Panc1 (cell line): ENCODE measurements around the gene C17orf100. TPM values are rescaled to one million over a fixed set of nuclear protein-coding genes. Genes with fewer than 3 reads are reported as not detected.
A peak's percentile ranks its signal among the peaks of the same experiment; 100 is the strongest.

Experiments
- ATAC-seq: fragments of 200-7000 bp; cut with Tn5 transposase; 2 replicates; pipeline ENCODE4 v1.9.1; 2020; ENCODE audit warnings: mild to moderate bottlenecking, moderate library complexity
- Bru-seq: library from RNA; stranded (reverse); fragments of 400-500 nt; gene quantifications from one replicate; lab custom pipeline; 2021; lab: Mats Ljungman, UMichigan
- BruChase-seq, 2 experiments: library from RNA; stranded (reverse); fragments of 400-500 nt; gene quantifications; one replicate each; lab custom pipeline; 2021; lab: Mats Ljungman, UMichigan
- BruUV-seq: library from RNA; stranded (reverse); fragments of 400-500 nt; replicated peaks from 2 replicates; lab custom pipeline; 2021; lab: Mats Ljungman, UMichigan
- CTCF ChIA-PET: fragments of 300-600 bp; sonication (Branson Sonifier 250); formaldehyde crosslinking; loops from one replicate; lab custom pipeline; 2022; ENCODE audit warnings: antibody characterized with exemption; lab: Charles Lee
- POLR2A ChIA-PET: fragments of 300-600 bp; sonication (Branson Sonifier 250); formaldehyde crosslinking; loops from one replicate; lab custom pipeline; 2022; ENCODE audit warnings: antibody characterized with exemption; lab: Charles Lee
- DNase-seq: peaks from one replicate; pipeline ENCODE4 v3.0.0-alpha.2; 2010; ENCODE audit warnings: low read depth, low spot score
- H3K27ac ChIP-seq: 2 replicates; pipeline ENCODE4 v1.5.1; 2011; ENCODE audit warnings: mild to moderate bottlenecking, low read length, inconsistent platforms
- H3K27me3 ChIP-seq: fragments of 200-500 bp; sonication (Bioruptor generic); 2 replicates; pipeline ENCODE4 v1.6.0; 2014; ENCODE audit warnings: low read length, inconsistent platforms; ENCODE audit not compliant: control insufficient read depth, insufficient read depth
- H3K36me3 ChIP-seq: fragments of 200-500 bp; sonication (Bioruptor generic); 2 replicates; pipeline ENCODE4 v1.5.1; 2014; ENCODE audit warnings: inconsistent platforms, mild to moderate bottlenecking, low read length, moderate library complexity; ENCODE audit not compliant: control insufficient read depth, insufficient read depth
- H3K4me1 ChIP-seq: 2 replicates; pipeline ENCODE4 v1.5.1; 2011; ENCODE audit warnings: inconsistent platforms, mild to moderate bottlenecking, low read length, moderate library complexity; ENCODE audit not compliant: control insufficient read depth, insufficient read depth
- H3K4me3 ChIP-seq, 2 experiments: 2 replicates each; pipeline ENCODE4 v1.5.1; 2011 to 2012; ENCODE audit warnings: low read depth in 2 of 2, low read length in 2 of 2, mild to moderate bottlenecking in 2 of 2, inconsistent platforms in 1 of 2, moderate library complexity in 1 of 2
- H3K9me3 ChIP-seq: fragments of 200-500 bp; sonication (Bioruptor generic); 2 replicates; pipeline ENCODE4 v1.5.1; 2014; ENCODE audit warnings: low read depth, mild to moderate bottlenecking, inconsistent platforms, low read length, moderate library complexity; ENCODE audit not compliant: control insufficient read depth, insufficient read depth
- CTCF ChIP-seq: fragments of 450-650 bp; IDR thresholded peaks from 2 replicates; pipeline ENCODE4 v1.5.1; 2017; ENCODE audit warnings: mild to moderate bottlenecking
- POLR2AphosphoS5 ChIP-seq: IDR thresholded peaks from 2 replicates; pipeline ENCODE4 v1.6.1; 2012; ENCODE audit warnings: mild to moderate bottlenecking, low read depth, low read length, moderate library complexity
- REST ChIP-seq, 2 experiments: IDR thresholded peaks; 2 replicates each; pipeline ENCODE4 v1.6.1; 2011 to 2012; ENCODE audit warnings: low read depth in 2 of 2, control low read depth in 1 of 2, low read length in 1 of 2, mild to moderate bottlenecking in 1 of 2, moderate library complexity in 1 of 2; ENCODE audit not compliant: insufficient read depth in 1 of 2
- SIN3A ChIP-seq: IDR thresholded peaks from 2 replicates; pipeline ENCODE4 v1.6.1; 2012; ENCODE audit warnings: low read depth, mild to moderate bottlenecking, low read length, moderate library complexity, borderline replicate concordance; ENCODE audit not compliant: insufficient read depth
- TCF7L2 ChIP-seq: IDR thresholded peaks from 2 replicates; pipeline ENCODE4 v1.6.1; 2011; ENCODE audit warnings: mild to moderate bottlenecking, low read depth, low read length, inconsistent platforms
- in situ Hi-C: cut with HindIII; loops from 2 replicates; pipeline ENCODE4 v1.10.0; 2016; ENCODE audit warnings: low sequenced_read_pairs, low pct_unique_long_range_greater_than_20kb
- intact Hi-C: fragments of 100-400 bp; cut with micrococcal nuclease; formaldehyde crosslinking; loops from one replicate; pipeline ENCODE4 v1.10.0; 2022; ENCODE audit not compliant: unreplicated experiment
- long read RNA-seq: library from polyadenylated mRNA; unstranded; transcript quantifications from one replicate; pipeline ENCODE4 v2.0.0, GENCODE V29; 2021; ENCODE audit not compliant: unreplicated experiment
- polyA plus RNA-seq: library from polyadenylated mRNA; unstranded; fragments of >200 nt; gene quantifications from one replicate; pipeline ENCODE4 v1.2.1, GENCODE V29; 2012; ENCODE audit warnings: missing spikeins; ENCODE audit not compliant: insufficient read length
- total RNA-seq: library from RNA; stranded (reverse); gene quantifications from one replicate; pipeline ENCODE4 v1.2.1, GENCODE V29; 2021; ENCODE audit not compliant: unreplicated experiment

C17orf100 gene
- 2.8 TPM for total RNA-seq
- 3.4 TPM for polyA plus RNA-seq
- percentile 50 among the genes with signal in this experiment for Bru-seq, nascent RNA
- BruChase-seq, experiment 1, labeled RNA remaining after a 2-hour chase = percentile 63 among the genes with signal in this experiment
- BruChase-seq, experiment 2, labeled RNA remaining after a 6-hour chase = percentile 48 among the genes with signal in this experiment
- long read RNA-seq, partial matches to known transcripts = 0 of 4 reads
- long read RNA-seq, other reads (novel, unspliced or antisense) = 1 of 4 reads

- intact Hi-C loops = no loop called here
- Histone ChIP-seq H3K27ac (peak within 1 kb of the TSS; percentile 86), H3K36me3 (peaks cover 13% of the 10 kb centered on the region), H3K4me3 (peak within 1 kb of the TSS; percentile 90 to 99), H3K9me3 (no peaks in the 10 kb centered on the region), H3K27me3 (no peaks in the 10 kb centered on the region), H3K4me1 (peaks cover 23% of the 10 kb centered on the region; the same call in 1 of the 2 replicates)
- in situ Hi-C loops = no loop called here
- peak; percentile 80 for TF ChIP-seq POLR2AphosphoS5
- no peak for TF ChIP-seq CTCF
- ATAC-seq (peak; percentile 96), DNase-seq (no peak)
- ChIA-PET POLR2A (interaction anchor here (0.7 kb wide), 1 partner anchor 10 kb away, joined by 6 read pairs; no protein-coding TSS in a partner anchor), CTCF (interaction anchor here (0.6 kb wide), 2 partner anchors 150 to 192 kb away, joined by 3 read pairs; no protein-coding TSS in a partner anchor)
- BruUV-seq = no TSS peak
Measured at GRCh38 chr17:6651354-6651918, at the start of gene C17orf100, which contains the start of gene MED31. Gene C17orf100, plus strand, starts transcription at chr17:6651762. Its CDS starts 152 bp downstream, at chr17:6651914. Gene MED31, minus strand, starts transcription at chr17:6651605. Its CDS starts 77 bp downstream, at chr17:6651528.

GRCh38 chr17:6602141-6602540, 49.4 kb upstream of the C17orf100 start:
- Histone ChIP-seq H3K27me3 (no peaks in the 10 kb centered on the region), H3K4me3 (no peak overlapping the region), H3K36me3 (peaks cover 10% of the 10 kb centered on the region; the same call in 1 of the 2 replicates), H3K4me1 (0 out of 2 replicates have a peak, but pooled peaks cover 2% of the 10 kb centered on the region), H3K27ac (no peak overlapping the region), H3K9me3 (no peaks in the 10 kb centered on the region)
- in situ Hi-C loops = no loop called here
- no peak for DNase-seq
- no peak for TF ChIP-seq POLR2AphosphoS5
- no peak for TF ChIP-seq SIN3A
- TF ChIP-seq REST (IDR thresholded peaks at IDR 0.05; ENCODE audit: insufficient read depth in 1 of 2, low read depth in 2 of 2, low read length in 1 of 2) = no peak
- TF ChIP-seq CTCF = no peak
- TF ChIP-seq TCF7L2 = no peak
- POLR2A ChIA-PET = no interaction called here
- no TSS peak for BruUV-seq
- intact Hi-C loops = no loop called here
- CTCF ChIA-PET = no interaction called here
- ATAC-seq = no peak
